Ishikawa (cell line): ENCODE data around the gene GTPBP1.

Source experiments
- CEBPB ChIP-seq: IDR thresholded peaks from 2 replicates; pipeline ENCODE4 v1.6.1; 2012
- CREB1 ChIP-seq: IDR thresholded peaks from 2 replicates; pipeline ENCODE4 v1.6.1; 2012; ENCODE audit warnings: low read depth
- EGR1 ChIP-seq: IDR thresholded peaks from 2 replicates; pipeline ENCODE4 v1.6.1; 2012
- EP300 ChIP-seq: IDR thresholded peaks from 2 replicates; pipeline ENCODE4 v1.6.1; 2012; ENCODE audit warnings: borderline replicate concordance
- FOXM1 ChIP-seq: IDR thresholded peaks from 2 replicates; pipeline ENCODE4 v1.6.1; 2012; ENCODE audit warnings: low read depth, borderline replicate concordance
- NFIC ChIP-seq: IDR thresholded peaks from 2 replicates; pipeline ENCODE4 v1.6.1; 2012
- RAD21 ChIP-seq: IDR thresholded peaks from 2 replicates; pipeline ENCODE4 v1.6.1; 2012; ENCODE audit warnings: low read depth
- TAF1 ChIP-seq: IDR thresholded peaks from 2 replicates; pipeline ENCODE4 v1.6.1; 2012; ENCODE audit warnings: low read depth, mild to moderate bottlenecking
- TCF12 ChIP-seq: IDR thresholded peaks from 2 replicates; pipeline ENCODE4 v1.6.1; 2012; ENCODE audit warnings: low read depth
- TEAD4 ChIP-seq: IDR thresholded peaks from 2 replicates; pipeline ENCODE4 v1.6.1; 2012
- YY1 ChIP-seq: IDR thresholded peaks from 2 replicates; pipeline ENCODE4 v1.6.1; 2012; ENCODE audit warnings: low read depth
- ZBTB7A ChIP-seq: IDR thresholded peaks from 2 replicates; pipeline ENCODE4 v1.6.1; 2012; ENCODE audit warnings: low read depth
- TF ChIP-seq, protein P1 (sequence below): IDR thresholded peaks from 2 replicates; pipeline ENCODE4 v1.6.1; 2012; ENCODE audit warnings: low read depth, mild to moderate bottlenecking
- TF ChIP-seq, protein P2 (sequence below): IDR thresholded peaks from 2 replicates; pipeline ENCODE4 v1.6.1; 2012
- TF ChIP-seq, protein P3 (sequence below): IDR thresholded peaks from 2 replicates; pipeline ENCODE4 v1.6.1; 2012

The GTPBP1 gene

DNA sequence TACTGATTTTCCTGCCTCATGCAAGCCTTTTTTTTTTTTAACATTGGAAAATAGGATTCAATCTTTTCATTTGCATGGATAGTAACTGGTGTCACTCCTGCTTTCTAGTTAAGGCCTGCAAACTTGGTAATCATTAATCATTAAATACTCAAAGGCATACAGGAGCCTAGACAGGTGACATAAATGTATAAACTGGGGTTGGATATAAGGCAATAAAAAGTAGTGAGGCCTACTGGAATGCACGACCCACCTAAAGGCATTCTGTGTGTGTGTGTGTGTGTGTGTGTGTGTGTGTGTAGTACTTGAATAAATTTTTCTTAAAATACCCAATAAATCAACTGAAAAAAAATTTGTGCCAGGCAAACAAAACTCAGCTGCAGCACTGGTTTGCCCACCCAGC lies 16.1 kb upstream of the GTPBP1 start:
- TF ChIP-seq RAD21 (no peak), CREB1 (no peak), ZBTB7A (no peak), TAF1 (no peak), YY1 (no peak), NFIC (no peak), CEBPB (no peak), TCF12 (no peak), FOXM1 (no peak), EGR1 (no peak), TEAD4 (no peak), EP300 (no peak)
- TF ChIP-seq, protein P1, sequence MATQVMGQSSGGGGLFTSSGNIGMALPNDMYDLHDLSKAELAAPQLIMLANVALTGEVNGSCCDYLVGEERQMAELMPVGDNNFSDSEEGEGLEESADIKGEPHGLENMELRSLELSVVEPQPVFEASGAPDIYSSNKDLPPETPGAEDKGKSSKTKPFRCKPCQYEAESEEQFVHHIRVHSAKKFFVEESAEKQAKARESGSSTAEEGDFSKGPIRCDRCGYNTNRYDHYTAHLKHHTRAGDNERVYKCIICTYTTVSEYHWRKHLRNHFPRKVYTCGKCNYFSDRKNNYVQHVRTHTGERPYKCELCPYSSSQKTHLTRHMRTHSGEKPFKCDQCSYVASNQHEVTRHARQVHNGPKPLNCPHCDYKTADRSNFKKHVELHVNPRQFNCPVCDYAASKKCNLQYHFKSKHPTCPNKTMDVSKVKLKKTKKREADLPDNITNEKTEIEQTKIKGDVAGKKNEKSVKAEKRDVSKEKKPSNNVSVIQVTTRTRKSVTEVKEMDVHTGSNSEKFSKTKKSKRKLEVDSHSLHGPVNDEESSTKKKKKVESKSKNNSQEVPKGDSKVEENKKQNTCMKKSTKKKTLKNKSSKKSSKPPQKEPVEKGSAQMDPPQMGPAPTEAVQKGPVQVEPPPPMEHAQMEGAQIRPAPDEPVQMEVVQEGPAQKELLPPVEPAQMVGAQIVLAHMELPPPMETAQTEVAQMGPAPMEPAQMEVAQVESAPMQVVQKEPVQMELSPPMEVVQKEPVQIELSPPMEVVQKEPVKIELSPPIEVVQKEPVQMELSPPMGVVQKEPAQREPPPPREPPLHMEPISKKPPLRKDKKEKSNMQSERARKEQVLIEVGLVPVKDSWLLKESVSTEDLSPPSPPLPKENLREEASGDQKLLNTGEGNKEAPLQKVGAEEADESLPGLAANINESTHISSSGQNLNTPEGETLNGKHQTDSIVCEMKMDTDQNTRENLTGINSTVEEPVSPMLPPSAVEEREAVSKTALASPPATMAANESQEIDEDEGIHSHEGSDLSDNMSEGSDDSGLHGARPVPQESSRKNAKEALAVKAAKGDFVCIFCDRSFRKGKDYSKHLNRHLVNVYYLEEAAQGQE = no peak
- TF ChIP-seq, protein P2, sequence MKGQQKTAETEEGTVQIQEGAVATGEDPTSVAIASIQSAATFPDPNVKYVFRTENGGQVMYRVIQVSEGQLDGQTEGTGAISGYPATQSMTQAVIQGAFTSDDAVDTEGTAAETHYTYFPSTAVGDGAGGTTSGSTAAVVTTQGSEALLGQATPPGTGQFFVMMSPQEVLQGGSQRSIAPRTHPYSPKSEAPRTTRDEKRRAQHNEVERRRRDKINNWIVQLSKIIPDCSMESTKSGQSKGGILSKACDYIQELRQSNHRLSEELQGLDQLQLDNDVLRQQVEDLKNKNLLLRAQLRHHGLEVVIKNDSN = no peak
- TF ChIP-seq, protein P3, sequence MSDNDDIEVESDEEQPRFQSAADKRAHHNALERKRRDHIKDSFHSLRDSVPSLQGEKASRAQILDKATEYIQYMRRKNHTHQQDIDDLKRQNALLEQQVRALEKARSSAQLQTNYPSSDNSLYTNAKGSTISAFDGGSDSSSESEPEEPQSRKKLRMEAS = no peak

DNA sequence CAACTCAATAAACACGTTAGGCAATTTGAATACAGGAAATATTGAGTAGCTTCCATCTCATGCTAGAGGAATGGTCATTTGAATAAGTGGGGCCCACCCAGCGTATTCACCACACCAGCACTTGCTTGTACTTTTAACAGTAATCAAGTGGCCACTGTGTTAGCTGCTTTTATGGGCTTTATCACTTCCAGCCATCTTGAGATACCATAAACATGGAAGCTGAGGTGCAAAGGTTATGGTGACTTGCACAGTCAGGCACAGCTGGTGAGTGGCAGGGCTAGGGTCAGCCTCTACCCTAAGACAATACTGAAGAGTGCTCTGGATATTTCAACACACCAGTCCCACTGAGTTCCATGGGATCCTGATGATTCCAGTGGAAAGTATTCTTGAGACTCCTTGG lies 11.7 kb upstream of the GTPBP1 start:
- TF ChIP-seq CREB1 = no peak
- TF ChIP-seq EGR1 = no peak
- TF ChIP-seq ZBTB7A = no peak
- no peak for TF ChIP-seq TCF12
- TF ChIP-seq EP300 = no peak
- no peak for TF ChIP-seq RAD21
- TF ChIP-seq, protein P2 = no peak
- no peak for TF ChIP-seq YY1
- no peak for TF ChIP-seq CEBPB
- TF ChIP-seq, protein P3 = no peak
- no peak for TF ChIP-seq FOXM1
- TF ChIP-seq, protein P1 = no peak

DNA sequence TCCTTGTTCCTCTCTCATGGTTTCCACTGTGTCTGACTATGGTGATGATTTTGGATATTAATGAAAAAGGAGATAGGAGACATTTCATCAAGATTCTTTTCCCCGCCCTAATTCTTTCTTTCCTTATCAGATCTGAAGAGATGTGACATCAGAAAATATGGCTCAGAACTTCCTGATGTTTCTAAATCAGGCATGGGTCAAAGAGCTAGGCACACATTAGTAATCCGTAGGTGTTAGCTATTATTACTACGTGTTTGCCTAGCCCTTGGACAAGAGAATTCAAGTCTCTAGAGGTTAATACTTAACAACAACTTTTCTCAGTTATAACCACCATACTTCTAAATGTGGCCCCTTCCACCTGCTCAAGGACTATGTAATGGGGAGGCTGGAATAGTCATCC lies 10.8 kb upstream of the GTPBP1 start:
- TF ChIP-seq RAD21 = no peak
- TF ChIP-seq EP300 = no peak
- TF ChIP-seq NFIC = no peak
- TF ChIP-seq TEAD4 = no peak
- TF ChIP-seq TCF12 = no peak
- no peak for TF ChIP-seq EGR1
- TF ChIP-seq, protein P1 = no peak
- TF ChIP-seq, protein P2 = no peak
- no peak for TF ChIP-seq YY1
- TF ChIP-seq CEBPB = no peak
- TF ChIP-seq CREB1 = no peak

DNA sequence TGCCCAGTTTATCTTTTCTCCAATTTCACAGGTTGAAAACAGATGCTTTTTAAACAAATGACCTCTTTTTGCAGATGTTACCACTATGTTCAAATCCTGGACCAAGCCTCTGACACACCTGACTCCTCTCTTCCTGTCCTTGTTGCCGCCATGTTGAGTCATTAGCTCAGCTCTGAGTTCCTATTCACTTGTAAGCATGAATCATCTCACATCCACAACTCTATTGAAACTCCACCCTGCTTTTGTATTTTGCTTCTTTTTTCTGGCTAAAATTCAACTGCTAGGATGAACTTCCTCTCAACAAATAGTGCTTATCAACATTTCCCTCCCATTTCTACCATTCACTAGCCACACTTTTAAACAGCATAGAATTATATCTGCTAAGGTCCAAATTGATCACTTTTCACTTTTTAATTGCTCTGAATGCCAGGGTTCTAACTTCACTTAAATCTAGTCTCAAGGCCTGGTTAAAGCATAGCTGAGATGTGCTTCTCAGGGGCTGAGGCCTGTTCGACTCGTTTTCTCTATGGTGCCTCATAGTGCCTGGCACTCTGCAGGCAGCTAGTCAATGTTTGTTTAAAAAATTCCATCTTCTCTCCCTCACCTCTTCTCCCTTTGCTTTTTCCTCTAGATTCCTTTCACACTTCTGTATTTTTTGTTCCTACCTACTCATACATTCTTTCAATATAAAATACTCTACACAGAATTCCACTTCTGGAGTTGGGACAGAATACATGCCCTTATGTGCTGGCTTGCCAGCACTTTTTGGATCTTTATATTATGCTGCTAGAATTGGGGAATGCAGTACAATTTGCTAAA lies 8.9 kb upstream of the GTPBP1 start:
- TF ChIP-seq CREB1 = no peak
